Fibroblast of lung (primary cell): Measurements from ENCODE around the gene STPG1. TPM values are rescaled to one million over a fixed set of nuclear protein-coding genes. Genes with fewer than 3 reads are reported as not detected.

Experiments
- DNase-seq, 2 donors: peaks; one replicate each; pipeline versions ENCODE4 v3.0.0 to v3.0.0-alpha.2; 2010; ENCODE audit warnings: low read depth in 2 of 2
- H2AFZ ChIP-seq: 2 replicates; pipeline ENCODE4 v1.5.1; 2012; ENCODE audit warnings: low read length, control low read depth, inconsistent platforms
- H3K27ac ChIP-seq: 2 replicates; pipeline ENCODE4 v1.5.1; 2011; ENCODE audit warnings: low read length, control low read depth; ENCODE audit not compliant: insufficient read depth
- H3K27me3 ChIP-seq: 2 replicates; pipeline ENCODE4 v1.5.1; 2011; ENCODE audit warnings: mild to moderate bottlenecking, low read length; ENCODE audit not compliant: control insufficient read depth, insufficient read depth
- H3K36me3 ChIP-seq: 2 replicates; pipeline ENCODE4 v1.5.1; 2011; ENCODE audit warnings: low read length; ENCODE audit not compliant: control insufficient read depth, insufficient read depth
- H3K4me1 ChIP-seq: 2 replicates; pipeline ENCODE4 v1.5.1; 2011; ENCODE audit warnings: low read length; ENCODE audit not compliant: control insufficient read depth, insufficient read depth; ENCODE audit errors: extremely low read depth
- H3K4me2 ChIP-seq: 2 replicates; pipeline ENCODE4 v1.5.1; 2011; ENCODE audit warnings: low read length, control low read depth; ENCODE audit not compliant: insufficient read depth; ENCODE audit errors: extremely low read depth
- H3K4me3 ChIP-seq, 4 experiments: fragments of 200-600 bp in 1 of 4; sonication (generic) in 1 of 4; replicated peaks in 1 of 4; 2 replicates each; pipeline ENCODE4 v1.5.1; 2011 to 2016; ENCODE audit warnings: low read length in 4 of 4, low read depth in 3 of 4, mild to moderate bottlenecking in 3 of 4, control low read depth in 2 of 4, inconsistent platforms in 1 of 4, mixed read lengths in 1 of 4; ENCODE audit not compliant: insufficient read depth in 1 of 4; ENCODE audit errors: control extremely low read depth in 1 of 4
- H3K79me2 ChIP-seq: 2 replicates; pipeline ENCODE4 v1.5.1; 2012; ENCODE audit warnings: mild to moderate bottlenecking, low read length, inconsistent platforms; ENCODE audit not compliant: control insufficient read depth, insufficient read depth
- H3K9ac ChIP-seq: 2 replicates; pipeline ENCODE4 v1.5.1; 2011; ENCODE audit warnings: mild to moderate bottlenecking, low read length, control low read depth; ENCODE audit not compliant: insufficient read depth
- H3K9me3 ChIP-seq: 2 replicates; pipeline ENCODE4 v1.5.1; 2012; ENCODE audit warnings: low read depth, low read length; ENCODE audit not compliant: control insufficient read depth, insufficient read depth
- H4K20me1 ChIP-seq: 2 replicates; pipeline ENCODE4 v1.5.1; 2011; ENCODE audit warnings: low read length; ENCODE audit not compliant: control insufficient read depth, insufficient read depth; ENCODE audit errors: extremely low read depth
- EZH2 ChIP-seq: IDR thresholded peaks from 2 replicates; pipeline ENCODE4 v1.5.1; 2012; ENCODE audit warnings: low read length, control low read depth, mild to moderate bottlenecking; ENCODE audit errors: missing control alignments
- polyA plus RNA-seq, 2 donors: library from polyadenylated mRNA; depleted of rRNA in 1 of 2; stranded (reverse) in 1 of 2; unstranded in 1 of 2; fragments of >200 nt; gene quantifications; 2 replicates each; pipeline ENCODE4 v1.2.1, GENCODE V29; 2011 to 2012; ENCODE audit warnings: missing spikeins in 1 of 2
- total RNA-seq: library from RNA; depleted of rRNA; stranded (reverse); fragments of >200 nt; gene quantifications from 2 replicates; pipeline ENCODE4 v1.2.1, GENCODE V29; 2014
- TF ChIP-seq, protein P1 (sequence below), 2 donors: IDR thresholded peaks in 1 of 2; conservative IDR thresholded peaks in 1 of 2; 1 replicate in 1 of 2; 2 replicates in 1 of 2; pipeline ENCODE4 v1.5.1; 2011 to 2012; ENCODE audit warnings: low read length in 2 of 2, control low read depth in 1 of 2, inconsistent platforms in 1 of 2, low read depth in 1 of 2, mild to moderate bottlenecking in 1 of 2

STPG1 gene
- total and polyA plus RNA-seq, 2 donors (not counting 1 experiment from before 2014, with no cell fraction given) = 7.9 to 8.5 TPM

DNA sequence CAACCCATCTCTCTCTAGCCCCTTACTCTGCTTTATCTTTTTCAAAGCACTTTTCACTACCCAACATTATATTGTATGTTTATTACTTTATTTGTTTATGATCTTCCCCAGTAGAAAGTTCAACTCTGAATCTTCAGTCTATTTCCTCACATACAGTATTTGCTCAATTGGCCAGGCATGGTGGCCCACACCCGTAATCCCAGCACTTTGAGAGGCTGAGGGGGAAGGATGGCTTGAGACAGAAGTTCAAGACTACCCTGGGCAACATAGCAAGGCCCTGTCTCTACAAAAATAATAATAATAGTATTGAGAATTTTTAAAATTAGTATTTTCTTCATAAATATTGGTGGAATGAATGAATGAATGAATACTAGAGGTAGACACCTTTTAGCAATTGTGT is 1.2 kb downstream of the STPG1 start:
- no peak for TF ChIP-seq EZH2
- TF ChIP-seq, protein P1, sequence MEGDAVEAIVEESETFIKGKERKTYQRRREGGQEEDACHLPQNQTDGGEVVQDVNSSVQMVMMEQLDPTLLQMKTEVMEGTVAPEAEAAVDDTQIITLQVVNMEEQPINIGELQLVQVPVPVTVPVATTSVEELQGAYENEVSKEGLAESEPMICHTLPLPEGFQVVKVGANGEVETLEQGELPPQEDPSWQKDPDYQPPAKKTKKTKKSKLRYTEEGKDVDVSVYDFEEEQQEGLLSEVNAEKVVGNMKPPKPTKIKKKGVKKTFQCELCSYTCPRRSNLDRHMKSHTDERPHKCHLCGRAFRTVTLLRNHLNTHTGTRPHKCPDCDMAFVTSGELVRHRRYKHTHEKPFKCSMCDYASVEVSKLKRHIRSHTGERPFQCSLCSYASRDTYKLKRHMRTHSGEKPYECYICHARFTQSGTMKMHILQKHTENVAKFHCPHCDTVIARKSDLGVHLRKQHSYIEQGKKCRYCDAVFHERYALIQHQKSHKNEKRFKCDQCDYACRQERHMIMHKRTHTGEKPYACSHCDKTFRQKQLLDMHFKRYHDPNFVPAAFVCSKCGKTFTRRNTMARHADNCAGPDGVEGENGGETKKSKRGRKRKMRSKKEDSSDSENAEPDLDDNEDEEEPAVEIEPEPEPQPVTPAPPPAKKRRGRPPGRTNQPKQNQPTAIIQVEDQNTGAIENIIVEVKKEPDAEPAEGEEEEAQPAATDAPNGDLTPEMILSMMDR (conservative IDR thresholded peaks at IDR 0.05 in 1 of 2, IDR thresholded peaks at IDR 0.05 in 1 of 2; ENCODE audit: low read depth in 1 of 2, low read length in 2 of 2) = no peak
- Histone ChIP-seq H3K27me3 (no peaks in the 10 kb centered on the region), H3K4me3 (peak overlapping the region in 2 of 4 experiments; percentile 79 to 80), H3K9me3 (no peaks in the 10 kb centered on the region), H3K4me1 (peaks cover 15% of the 10 kb centered on the region), H2AFZ (no peak overlapping the region), H3K27ac (no peak overlapping the region), H4K20me1 (no peaks in the 10 kb centered on the region), H3K36me3 (no peaks in the 10 kb centered on the region), H3K79me2 (peaks cover 13% of the 10 kb centered on the region), H3K4me2 (peak overlapping the region; percentile 91), H3K9ac (no peak overlapping the region)
- no peak for DNase-seq

DNA sequence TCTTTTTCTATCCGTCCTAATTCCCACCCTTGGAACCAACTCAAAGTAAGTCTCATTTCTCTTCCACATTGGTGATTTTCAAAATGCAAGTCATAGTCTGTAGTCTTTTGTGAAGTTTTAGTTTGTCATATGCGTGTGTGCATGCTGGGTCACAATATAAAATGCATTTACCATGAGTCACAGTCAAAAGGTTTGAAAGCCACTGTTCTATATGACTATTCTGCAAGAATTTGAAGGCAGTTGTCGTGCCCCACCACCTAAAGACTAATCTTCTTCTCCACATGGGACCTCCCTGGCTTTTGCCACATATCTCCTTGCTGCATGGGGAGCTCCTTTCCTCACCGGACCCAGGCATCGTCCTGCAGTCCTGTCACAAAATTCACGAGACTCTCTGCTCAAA is 1.6 kb downstream of the STPG1 start:
- Histone ChIP-seq H3K36me3 (no peaks in the 10 kb centered on the region), H2AFZ (no peak overlapping the region), H3K27me3 (no peaks in the 10 kb centered on the region), H3K79me2 (peaks cover 13% of the 10 kb centered on the region), H3K4me1 (peaks cover 13% of the 10 kb centered on the region), H3K9ac (no peak overlapping the region), H3K9me3 (no peaks in the 10 kb centered on the region), H4K20me1 (no peaks in the 10 kb centered on the region), H3K27ac (peak overlapping the region; percentile 14), H3K4me3 (no peak overlapping the region), H3K4me2 (peak overlapping the region; percentile 37)
- no peak for TF ChIP-seq EZH2
- TF ChIP-seq, protein P1 (conservative IDR thresholded peaks at IDR 0.05 in 1 of 2, IDR thresholded peaks at IDR 0.05 in 1 of 2; ENCODE audit: low read depth in 1 of 2, low read length in 2 of 2) = no peak
- DNase-seq = peak in 1 of 2 donors; percentile 47

DNA sequence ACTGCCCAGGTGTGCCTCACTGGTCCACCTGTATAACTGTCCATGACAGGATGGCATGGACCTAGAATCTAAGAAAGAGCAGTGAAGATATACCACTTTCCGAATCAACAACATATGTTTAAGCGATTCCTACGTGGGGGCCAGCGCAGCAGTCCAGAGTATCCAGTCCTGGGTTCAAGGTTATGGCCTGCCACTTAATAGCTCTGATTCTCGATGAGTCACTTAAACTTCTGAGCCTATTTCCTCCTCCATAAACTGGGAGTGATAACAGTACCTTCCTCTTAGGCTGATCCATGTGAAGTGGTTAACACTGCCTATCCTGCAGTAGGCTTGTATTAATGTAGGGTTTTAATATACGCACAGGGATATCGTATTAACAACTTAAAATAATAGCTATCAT is 2.8 kb downstream of the STPG1 start:
- no peak overlapping the region for H3K4me3 ChIP-seq
- H2AFZ ChIP-seq = no peak overlapping the region

More for the DNA sequence above, 2.8 kb downstream of the STPG1 start:
- Histone ChIP-seq H3K9me3 (no peaks in the 10 kb centered on the region), H3K79me2 (peaks cover 5% of the 10 kb centered on the region), H3K27ac (no peak overlapping the region), H3K4me1 (peaks cover 10% of the 10 kb centered on the region), H3K4me2 (no peak overlapping the region), H3K9ac (no peak overlapping the region), H3K27me3 (no peaks in the 10 kb centered on the region), H3K36me3 (no peaks in the 10 kb centered on the region), H4K20me1 (no peaks in the 10 kb centered on the region)
- DNase-seq = no peak
- TF ChIP-seq, protein P1 (conservative IDR thresholded peaks at IDR 0.05 in 1 of 2, IDR thresholded peaks at IDR 0.05 in 1 of 2; ENCODE audit: low read depth in 1 of 2, low read length in 2 of 2) = no peak
- TF ChIP-seq EZH2 = no peak
